ENCODE measurements around the gene SLIT3.

Gene SLIT3

DNA sequence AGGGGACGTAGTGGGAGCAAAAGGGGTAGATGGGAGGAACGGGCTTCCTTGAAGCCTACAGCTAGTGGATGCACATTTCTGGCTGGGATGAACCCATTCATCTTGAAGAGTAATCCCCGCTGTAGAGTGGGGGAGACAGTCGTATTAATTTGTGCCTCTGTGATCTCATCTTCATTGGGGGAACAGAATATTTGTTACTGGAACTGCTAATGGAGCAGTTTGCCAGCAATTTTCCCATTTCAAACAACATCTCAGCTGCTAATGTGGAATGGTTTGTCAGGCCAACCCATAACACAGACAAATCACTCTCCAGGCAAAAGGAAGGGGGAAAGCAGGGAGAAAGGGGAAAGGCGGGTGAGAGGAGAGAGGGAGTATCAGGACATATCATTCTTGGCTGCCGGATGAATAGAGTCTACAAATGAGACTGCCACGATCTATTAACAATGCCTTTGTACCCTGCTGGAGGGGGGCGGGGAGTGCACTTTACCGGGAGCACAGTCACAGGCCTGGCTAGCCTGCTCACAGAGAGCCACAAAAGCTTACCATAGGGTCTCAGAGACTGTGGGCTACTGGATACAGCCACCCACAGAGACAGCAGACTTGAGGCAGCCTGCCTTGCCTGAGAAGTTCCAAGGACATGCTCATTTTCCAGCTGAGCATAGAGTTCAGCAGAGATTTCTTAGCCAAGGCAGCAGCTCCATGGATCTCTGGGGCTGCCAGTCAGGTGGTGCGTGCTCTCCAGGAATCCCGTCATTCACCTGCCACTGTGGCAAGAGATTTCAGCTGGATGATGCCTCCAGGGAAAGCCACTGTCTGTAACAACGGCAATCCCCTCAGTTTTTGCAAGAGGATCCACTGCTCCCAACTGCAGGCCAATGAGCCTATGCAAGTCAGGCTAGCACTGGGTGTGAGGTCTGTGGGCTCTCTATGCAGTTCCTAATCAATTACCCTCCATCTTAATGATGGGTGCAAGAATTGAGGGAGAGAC, 504.1 kb downstream of the SLIT3 start:
- DNase-seq (ENCODE audit: low read depth in 2 of 2), result no peak

DNA sequence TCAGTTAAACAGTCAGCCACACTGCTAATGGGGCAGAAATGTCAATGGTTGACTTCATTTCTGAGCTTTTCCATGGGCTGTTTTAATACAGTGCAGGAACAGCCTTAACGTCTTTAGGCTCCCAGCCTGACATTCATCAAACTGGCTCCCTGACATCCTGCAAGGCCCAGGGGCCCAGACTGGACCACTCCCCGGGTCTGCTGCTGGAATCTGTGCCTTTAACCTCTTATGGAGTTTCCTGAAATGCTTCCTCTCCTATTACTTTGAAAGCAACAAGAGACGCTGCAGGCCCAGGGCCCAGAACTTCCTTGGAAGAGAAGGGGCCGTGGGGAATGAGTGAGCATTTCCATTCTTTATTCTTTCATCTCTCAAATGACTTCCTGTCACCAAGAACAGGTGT, 504.9 kb downstream of the SLIT3 start:
- no peak for DNase-seq (ENCODE audit: low read depth in 2 of 2)

DNA sequence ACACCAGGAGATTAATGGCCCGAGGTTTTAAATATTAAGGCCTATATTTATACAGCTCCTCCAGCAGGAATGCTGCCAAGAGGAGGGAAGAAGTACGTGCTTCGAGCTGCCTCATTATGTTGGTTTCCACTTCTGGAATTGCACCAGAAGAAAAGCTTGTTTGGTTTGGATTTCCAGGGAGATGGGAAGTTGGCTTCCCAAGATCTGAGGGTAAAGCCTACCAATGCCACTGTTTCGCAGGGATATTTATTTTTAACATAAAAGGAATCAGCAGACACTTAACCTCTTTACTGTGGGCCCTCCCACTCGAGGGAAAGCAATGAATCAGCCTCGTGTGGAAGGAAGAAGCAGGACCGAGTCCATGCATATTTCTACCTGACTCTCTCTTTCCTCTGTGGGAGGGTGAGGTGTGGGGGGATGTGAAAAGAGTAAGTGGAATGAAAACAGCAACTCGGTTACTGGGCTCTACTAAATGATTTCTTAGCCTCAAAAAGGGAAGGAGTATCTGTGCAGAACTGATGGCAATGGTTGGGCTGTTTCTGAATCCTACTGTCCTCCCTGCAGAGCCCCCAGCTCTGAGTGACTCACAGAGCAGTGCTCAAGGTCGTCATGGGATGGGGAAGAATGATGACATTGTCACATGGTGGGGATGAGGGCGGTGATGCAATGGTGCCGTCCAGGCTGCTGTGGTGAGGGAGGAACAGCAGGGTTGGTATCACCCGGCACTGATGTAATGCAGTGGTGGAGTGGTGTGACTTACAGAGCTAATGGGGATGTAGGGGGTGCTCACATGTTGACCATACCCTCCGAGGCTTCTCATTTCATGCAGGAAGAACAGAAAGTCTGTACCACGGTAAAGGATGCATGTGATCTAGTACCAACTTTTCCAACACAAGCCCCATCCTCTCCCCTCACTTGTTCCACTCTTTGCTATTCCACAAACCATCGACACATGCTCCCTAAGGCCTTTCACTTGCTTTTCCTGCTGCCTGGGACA, 506.8 kb downstream of the SLIT3 start:
- DNase-seq (ENCODE audit: low read depth in 2 of 2), result no peak

DNA sequence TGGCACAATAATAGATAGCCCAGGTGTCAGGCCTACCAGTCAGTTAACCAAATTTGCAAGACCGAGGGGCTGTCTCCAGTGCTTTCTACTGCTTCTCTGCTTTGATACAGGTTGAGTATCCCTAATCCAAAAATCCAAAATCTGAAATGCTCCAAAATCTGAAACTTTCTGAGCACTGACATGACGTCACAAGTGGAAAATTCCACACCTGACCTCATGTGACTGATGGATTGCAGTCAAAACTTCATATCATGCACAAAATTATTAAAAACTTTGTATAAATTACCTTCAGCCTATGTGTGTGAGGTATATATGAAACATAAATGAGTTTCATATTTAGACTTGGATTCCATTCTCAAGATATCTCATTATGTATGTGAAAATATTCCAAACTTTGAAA, 508.3 kb downstream of the SLIT3 start:
- no peak for DNase-seq (ENCODE audit: low read depth in 2 of 2)

DNA sequence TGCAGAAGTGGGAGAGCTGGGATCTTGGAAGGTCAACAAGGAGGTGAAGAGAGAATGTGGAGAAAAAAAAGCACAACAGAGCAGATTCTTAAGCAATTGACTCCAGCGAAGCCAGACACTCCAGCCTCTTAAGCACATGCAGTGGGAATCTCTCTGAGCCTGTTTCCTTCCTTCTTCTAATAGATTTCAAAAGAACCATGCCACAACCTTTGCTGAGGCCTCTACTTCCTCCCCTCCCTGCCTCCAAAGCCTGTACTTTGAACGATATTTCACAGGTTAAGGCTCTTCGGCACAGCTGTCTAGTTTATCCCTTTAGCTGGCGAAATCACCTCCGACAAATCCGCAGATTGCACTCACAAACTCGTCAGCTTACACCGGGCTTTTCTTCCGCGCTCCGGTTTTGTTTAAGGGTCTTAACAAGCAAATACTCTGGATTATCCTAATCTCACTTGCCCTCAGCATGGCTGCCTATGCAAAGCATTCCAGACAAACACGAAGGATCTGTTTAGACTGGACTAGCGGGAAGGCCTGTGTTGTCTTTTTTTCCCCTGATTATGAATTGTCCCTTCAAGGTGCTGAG, 510.2 kb downstream of the SLIT3 start:
- no peak for DNase-seq (ENCODE audit: low read depth in 2 of 2)

DNA sequence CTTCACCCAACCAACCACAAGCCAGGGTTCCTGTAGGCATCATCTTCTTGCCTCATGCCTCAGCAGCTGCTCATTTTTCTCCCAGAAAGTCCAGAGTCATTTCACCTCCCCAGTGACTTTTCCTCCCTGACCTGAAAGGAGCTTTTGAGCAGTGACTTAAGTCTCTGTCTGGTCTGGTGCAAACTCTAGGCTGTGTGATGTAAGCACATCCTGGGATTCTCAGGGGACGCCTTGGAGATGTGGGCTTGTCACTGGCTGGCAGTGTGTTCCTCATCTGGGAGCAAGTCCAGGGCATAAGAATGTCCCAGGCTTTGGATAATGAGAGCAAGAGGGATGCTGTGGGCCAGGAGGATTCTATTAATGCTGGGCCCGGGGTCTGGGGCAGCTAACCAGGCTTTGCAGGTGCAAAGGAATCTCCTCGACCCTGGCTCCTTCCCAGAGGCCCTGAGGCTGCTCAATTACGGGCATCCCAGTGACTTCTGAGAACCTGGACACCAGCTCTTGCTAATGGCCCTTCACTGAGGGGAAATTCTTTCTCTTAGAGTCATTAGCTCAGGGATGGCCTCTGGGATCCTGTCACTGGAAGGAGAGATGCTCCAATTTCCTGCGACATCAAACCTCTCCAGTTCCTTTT, 510.8 kb downstream of the SLIT3 start:
- DNase-seq (ENCODE audit: low read depth in 2 of 2), result no peak

DNA sequence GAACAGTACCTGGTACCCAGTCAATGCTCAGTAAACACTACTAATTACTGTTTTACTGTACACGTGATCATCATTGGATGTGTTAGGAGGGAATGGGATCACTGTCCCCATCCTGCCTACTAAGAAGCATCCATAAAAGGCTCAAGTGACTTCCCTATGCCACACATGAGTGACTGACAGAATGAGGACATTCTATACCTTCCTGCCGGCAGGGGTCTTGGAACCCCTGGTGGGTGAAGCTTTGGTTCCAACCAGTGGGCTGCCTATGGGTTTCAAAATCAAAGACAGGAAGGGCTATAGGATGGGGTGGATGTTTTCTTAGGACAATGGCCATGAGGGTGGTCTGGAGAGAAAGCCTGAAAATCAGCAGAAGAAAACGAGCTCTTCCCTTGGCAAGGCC, 512.2 kb downstream of the SLIT3 start:
- no peak for DNase-seq (ENCODE audit: low read depth in 2 of 2)

DNA sequence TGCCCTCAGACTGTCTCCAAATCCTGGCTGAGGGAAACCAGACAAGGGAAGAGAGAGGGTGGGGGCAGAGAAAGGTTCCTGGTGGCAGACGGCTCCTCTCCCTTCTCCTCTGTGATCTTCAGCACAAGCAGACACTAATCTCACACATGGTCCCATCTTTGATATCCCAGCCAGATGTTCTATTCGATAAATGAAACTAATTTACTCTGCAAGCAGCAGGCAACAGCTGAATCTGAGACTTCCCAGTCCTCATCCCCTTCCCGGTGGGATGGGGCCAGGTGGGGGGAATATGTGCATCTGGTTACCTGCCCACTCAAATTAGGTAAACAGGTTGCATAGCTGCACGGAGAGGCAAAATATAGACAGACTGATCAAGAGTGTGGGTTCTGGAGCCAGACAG, 512.8 kb downstream of the SLIT3 start:
- DNase-seq (ENCODE audit: low read depth in 2 of 2), result no peak

DNA sequence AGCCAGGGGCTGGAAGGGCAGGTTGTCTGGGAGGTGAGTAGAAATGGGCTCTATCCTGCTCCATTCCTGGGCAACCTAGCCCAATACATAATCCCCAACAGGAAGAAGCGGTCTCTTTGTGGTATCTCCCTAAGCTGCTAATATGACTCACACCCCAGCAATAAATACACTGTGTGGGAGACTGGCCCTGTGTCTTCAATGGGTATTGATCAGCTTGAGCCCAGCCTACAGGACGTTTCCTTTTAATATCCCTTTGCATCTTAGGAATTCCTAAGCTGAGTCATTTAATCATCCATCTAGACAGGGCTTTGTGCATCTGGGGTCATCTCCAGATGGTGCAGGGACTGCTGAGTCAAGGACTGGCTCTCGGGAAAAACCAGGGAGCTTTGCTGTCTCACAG, 514.8 kb downstream of the SLIT3 start:
- DNase-seq (ENCODE audit: low read depth in 2 of 2), result no peak

DNA sequence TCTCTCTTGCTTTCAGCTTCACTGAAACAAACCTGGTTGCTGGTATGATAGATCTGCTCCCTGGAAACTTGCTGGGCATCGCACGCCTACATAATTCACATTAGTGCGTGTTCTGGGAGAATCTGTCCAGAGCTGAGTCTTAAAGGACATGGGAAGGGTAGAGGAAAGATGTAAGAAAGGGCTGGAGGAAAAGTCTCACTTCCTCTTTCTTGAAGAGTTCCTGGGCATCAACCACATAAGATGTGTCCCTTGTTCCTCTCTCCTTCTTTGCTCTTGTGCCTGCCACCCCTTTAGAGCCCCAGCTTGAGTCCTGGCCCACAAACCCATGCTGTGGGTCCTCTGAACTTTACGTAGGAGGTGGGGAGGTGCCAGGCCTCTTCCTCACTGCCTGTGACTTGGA, 516.5 kb downstream of the SLIT3 start:
- no peak for DNase-seq (ENCODE audit: low read depth in 2 of 2)

DNA sequence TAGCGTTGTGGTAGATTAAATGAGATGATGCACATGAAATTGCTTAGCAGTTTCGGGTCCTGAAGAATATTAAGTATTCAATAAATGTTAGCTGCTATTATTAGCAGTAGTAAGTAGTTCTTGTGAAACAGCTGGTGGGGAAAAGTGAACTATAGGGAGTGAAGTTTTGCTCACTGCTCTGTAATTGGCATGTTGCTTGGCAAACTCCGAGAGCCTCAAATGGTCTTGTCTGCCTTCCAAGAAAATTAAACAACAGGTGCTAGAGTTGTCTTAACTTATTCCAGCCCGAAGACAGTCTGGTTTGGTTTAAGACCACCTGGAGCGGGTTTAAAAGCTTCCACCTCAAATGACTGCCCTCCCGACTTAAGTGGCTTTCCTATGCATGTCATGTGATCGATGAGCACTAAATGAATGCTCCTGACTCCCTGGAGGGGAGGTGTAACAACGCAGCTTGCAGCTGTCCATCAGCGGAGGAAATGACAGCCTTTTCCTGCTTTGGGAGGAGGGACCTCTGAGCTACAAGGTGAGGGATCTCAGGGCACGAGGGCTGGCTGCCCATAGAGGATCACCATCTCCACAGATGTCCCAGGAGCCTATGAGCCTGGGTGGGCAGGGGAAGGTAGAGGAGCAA, 518.9 kb downstream of the SLIT3 start:
- DNase-seq (ENCODE audit: low read depth in 2 of 2), result no peak

DNA sequence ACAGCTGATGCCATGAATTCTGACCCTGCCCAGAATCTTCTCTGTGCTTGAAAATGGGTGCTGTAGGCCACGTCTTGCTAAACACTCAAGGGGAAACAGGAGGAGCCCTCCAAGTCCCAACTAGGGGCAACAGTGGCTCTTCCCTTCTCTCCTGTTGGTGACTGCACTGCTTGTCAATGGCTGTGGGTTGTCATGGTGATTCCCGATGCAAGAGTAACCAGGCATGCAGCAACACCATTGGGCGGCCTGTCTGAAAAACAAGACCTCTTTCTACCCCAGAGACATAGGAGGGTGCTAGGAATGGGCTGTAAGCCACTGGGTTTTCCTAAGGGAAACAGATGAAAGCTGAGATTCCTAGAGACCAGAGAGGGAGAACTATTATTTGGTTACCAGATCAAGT, 520.1 kb downstream of the SLIT3 start:
- no peak for DNase-seq (ENCODE audit: low read depth in 2 of 2)

DNA sequence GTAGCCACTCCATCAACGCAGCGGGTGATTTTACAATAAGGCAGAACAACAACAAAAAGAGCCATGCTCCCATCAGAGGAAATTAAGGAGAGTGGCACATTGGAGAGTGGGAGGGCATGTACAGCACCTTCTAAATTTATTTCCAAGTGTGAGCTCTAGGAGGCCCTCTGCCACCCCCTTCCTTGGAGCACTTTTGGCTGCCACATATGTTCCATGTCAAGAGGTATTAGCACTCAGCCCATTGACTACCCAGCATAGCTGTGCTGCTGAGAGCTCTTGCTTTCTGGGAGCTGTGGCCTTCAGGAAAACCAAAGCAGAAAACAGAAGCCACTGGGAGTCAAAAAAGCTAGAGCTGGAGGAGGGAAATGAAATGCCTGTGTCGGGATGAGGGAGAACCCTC, 521.6 kb downstream of the SLIT3 start:
- no peak for DNase-seq (ENCODE audit: low read depth in 2 of 2)

DNA sequence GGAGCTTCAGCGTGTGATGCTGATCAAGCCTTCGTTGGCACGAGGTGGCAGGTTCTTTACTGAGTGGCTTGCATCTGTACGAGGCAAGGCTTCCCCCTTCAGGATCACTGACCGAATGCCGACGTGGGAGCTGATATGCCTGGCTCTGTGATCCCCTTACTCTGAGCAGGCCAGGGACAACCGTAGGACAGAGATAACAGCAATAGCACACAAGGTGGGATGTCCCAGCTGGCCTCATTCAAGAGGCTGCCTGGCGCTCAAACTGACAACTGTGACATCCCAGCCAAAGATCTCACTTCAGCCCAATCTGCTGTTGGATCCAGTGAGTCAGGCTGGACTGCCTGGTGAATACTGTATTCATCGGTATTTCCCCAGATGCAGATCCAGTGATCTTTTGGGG, 522.4 kb downstream of the SLIT3 start:
- no peak for DNase-seq (ENCODE audit: low read depth in 2 of 2)

DNA sequence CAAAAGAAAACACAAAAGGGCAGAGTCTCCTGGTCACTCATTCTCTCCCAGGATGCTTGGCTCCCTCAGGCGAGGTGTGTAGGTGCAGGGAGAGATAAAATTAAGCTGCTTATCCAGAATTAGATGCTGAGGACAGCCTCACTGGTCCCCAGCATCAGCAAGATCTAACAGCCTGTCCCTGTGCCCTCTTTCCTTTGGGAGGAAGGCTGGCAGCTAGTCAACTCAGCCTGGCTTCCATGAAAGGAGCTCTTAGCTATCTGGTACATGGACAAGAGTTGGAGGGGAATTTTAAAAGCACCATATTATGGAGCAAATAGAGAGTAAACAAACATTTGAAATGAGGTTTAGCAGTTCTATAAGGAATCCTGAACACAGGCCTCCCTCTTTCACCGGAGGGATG, 523.3 kb downstream of the SLIT3 start:
- DNase-seq (ENCODE audit: low read depth in 2 of 2), result no peak

DNA sequence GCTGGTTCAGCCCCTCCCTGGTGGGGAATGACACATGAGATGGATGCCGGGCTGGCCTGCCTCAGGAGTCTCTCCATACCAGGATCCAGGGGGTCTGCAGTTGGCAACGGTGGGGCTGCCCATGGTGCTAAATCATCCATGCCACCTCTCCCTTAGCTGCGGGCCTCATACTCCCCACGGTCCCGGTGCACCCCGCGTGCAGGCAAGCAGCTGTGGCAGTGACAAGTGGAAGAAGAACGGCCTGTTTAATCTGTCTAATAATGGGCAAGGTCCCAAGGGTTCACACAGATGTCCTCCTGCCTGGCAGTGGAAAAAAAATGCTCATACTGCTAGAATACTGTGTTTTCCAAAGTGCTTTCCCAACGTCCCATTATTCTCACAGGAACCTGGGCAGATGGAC, 524.9 kb downstream of the SLIT3 start:
- DNase-seq (ENCODE audit: low read depth in 2 of 2), result no peak

DNA sequence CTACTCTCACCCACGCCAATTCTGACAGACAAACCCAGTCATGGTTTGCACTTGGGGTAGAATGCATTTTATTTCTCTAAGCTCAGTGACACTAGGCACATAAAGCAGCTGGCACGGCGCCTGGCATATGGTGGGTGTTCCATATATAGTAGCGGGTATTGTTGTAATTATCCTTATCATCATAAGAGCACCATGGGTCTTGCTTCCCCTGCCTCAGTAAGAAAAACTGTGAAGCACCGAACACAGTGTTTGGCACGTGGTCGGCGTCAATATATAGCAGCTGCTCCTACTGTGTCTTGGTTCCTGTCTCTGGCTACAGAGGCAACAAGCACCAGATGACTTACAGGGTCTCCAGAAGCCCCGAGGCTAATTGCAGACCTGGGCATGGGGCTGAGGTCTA, 527.7 kb downstream of the SLIT3 start:
- no peak for DNase-seq (ENCODE audit: low read depth in 2 of 2)

DNA sequence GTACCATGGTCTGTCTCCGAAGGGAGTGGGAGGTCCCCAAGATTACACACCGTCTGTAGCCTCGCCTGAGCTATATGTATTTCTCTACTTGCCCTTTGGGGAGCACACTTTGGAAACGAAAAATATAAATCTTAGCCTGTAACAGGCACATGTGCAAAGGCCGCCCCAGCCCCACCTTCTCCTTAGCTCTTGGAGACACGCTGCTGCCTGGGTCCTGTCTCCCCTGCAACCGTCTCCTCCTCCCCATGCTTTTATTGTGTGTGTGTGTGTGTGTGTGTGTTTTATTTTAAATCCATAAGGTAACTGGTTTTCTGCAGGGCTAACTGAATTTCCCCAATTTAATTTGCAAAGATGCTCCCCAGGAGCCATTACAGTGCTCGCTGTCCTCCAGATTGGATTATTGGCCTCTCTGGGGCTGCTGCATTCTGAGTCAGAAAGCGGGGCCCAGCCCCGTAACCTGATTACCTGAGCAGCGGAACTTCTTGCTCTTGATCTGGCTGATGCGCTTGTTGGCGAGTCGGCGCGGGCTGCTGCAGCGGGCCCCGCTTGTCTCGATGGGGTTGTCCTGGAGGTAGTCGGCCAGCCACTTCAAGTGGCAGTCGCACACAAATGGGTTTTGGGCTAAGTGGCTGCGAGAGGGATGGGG, 528.5 kb downstream of the SLIT3 start:
- DNase-seq (ENCODE audit: low read depth in 2 of 2), result no peak

DNA sequence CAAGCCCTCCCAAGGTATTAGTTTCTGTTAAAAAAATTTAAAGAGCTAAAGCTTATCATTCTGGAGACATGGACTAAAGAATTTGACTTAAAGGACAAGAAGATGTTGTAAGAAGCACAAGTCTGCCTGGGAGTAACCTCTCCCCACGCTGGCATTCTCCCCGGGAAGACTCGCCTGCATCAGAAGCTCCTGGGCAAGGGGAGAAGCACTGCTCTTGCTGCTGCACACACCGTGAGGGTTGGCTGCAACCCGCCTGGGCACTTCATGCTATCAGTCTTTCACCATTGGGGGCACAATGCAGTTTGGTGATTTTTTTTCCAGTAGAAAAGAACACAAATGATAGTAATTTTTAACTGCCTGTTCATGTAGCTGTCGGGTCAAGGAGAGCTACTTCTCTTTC, 529.3 kb downstream of the SLIT3 start:
- DNase-seq (ENCODE audit: low read depth in 2 of 2), result no peak

DNA sequence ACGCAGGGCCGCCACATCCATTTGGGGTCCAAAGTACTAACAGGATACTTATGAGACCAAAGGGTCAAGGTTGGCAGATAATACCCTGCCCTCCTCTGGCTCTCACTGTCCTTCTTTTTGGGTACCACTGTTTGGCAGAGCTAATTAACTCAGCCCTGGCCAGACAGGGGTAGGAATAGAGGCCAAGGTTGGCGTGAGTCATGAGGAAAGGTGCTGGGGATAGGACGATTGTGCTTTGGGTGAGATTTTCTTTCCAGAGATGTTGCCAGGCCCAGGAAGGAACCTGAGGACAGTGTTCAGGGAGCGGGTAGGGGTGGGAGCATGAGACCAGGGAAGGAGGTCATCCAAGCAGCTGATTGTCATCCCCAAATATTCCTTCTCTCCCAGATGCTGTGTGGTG, 529.9 kb downstream of the SLIT3 start:
- DNase-seq (ENCODE audit: low read depth in 2 of 2), result no peak

DNA sequence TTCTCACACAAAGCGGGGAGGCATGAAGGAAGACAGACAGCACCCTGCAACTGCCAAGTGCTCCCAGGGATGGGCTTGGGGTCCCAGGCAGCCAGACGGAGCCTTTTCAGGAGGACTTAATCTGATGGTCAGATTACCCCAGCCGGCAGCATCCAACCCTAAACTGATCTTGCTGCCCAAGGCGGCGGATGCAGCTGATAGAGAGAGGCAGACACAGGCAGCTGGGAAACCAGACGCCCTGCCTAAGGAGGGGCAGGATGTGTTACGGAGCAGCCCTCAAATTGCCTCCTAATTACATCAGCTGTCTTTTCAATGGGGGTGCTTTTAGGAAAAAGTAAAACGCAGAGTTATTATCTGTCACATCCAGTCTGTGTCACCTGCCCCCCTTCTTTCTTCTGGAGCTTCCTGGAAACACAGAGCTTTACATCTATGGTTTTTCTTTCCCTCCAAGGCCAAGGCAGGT, 530.9 kb downstream of the SLIT3 start:
- DNase-seq (ENCODE audit: low read depth in 2 of 2), result no peak
